Small intestine (tissue), 7 donors: ENCODE data around the gene KHK. TPM values are rescaled to one million over a fixed set of nuclear protein-coding genes. Genes with fewer than 3 reads are reported as not detected.
"Not testable (repeated sequence)": the region's sequence is repeated elsewhere in the genome, so short reads cannot be mapped to it uniquely, and the experiment has no call there.

Experiments
- DNase-seq, 2 donors: peaks; one replicate each; pipeline versions ENCODE4 v3.0.0 to v3.0.0-alpha.2; 2013
- FAIRE-seq: peaks from 2 replicates; lab custom pipeline; 2012; peaks lifted over from hg19 to GRCh38; lab: Jason Lieb, UNC
- H3K27ac ChIP-seq, 3 donors: one replicate each; pipeline ENCODE4 v1.5.1; 2013; ENCODE audit warnings: low read length in 2 of 3, mild to moderate bottlenecking in 2 of 3, control low read depth in 1 of 3, inconsistent platforms in 1 of 3, low read depth in 1 of 3, moderate library complexity in 1 of 3
- H3K27me3 ChIP-seq, 3 donors: one replicate each; pipeline ENCODE4 v1.6.1; 2013; ENCODE audit warnings: low read length in 3 of 3, inconsistent platforms in 1 of 3; ENCODE audit not compliant: control insufficient read depth in 3 of 3, insufficient read depth in 3 of 3
- H3K36me3 ChIP-seq, 3 donors: one replicate each; pipeline ENCODE4 v1.6.1; 2013; ENCODE audit warnings: low read length in 3 of 3, inconsistent platforms in 1 of 3, low read depth in 1 of 3, mild to moderate bottlenecking in 1 of 3, moderate library complexity in 1 of 3; ENCODE audit not compliant: control insufficient read depth in 3 of 3, insufficient read depth in 2 of 3
- H3K4me1 ChIP-seq, 3 donors: one replicate each; pipeline ENCODE4 v1.6.1; 2013; ENCODE audit warnings: low read length in 2 of 3, inconsistent platforms in 1 of 3, low read depth in 1 of 3, mild to moderate bottlenecking in 1 of 3, moderate library complexity in 1 of 3; ENCODE audit not compliant: control insufficient read depth in 3 of 3, insufficient read depth in 2 of 3
- H3K4me3 ChIP-seq, 3 donors: one replicate each; pipeline ENCODE4 v1.5.1; 2013; ENCODE audit warnings: low read length in 3 of 3, control low read depth in 1 of 3, inconsistent platforms in 1 of 3, low read depth in 1 of 3, mild to moderate bottlenecking in 1 of 3, moderate library complexity in 1 of 3
- H3K9me3 ChIP-seq, 2 donors: one replicate each; pipeline ENCODE4 v1.6.1; 2013; ENCODE audit warnings: low read depth in 1 of 2, low read length in 1 of 2; ENCODE audit not compliant: control insufficient read depth in 2 of 2, insufficient read depth in 1 of 2
- WGBS, 3 donors: extraction: QIAGEN DNeasy Blood & Tissue Kit; methylation state at CpG; one replicate each; pipeline ENCODE4 v1.1.7; 2013; 5-methylcytosine and 5-hydroxymethylcytosine counted together
- polyA plus RNA-seq, 4 donors: library from polyadenylated mRNA; stranded (reverse) in 3 of 4; unstranded in 1 of 4; fragments of 200-250 nt in 3 of 4; fragments of 120-200 nt in 1 of 4; gene quantifications; one replicate each; pipeline versions ENCODE4 v1.2.1 to v1.2.3, GENCODE V29; 2013
- donor health status: healthy with polysubstance abuse.
- donor health status: control.
- donor health status: control.
- donor health status: Bipolar disorder and iron deficiency.
- donor health status: healthy.

KHK gene
- polyA plus RNA-seq, 4 donors, result 225 to 643 (median 399) TPM

DNA sequence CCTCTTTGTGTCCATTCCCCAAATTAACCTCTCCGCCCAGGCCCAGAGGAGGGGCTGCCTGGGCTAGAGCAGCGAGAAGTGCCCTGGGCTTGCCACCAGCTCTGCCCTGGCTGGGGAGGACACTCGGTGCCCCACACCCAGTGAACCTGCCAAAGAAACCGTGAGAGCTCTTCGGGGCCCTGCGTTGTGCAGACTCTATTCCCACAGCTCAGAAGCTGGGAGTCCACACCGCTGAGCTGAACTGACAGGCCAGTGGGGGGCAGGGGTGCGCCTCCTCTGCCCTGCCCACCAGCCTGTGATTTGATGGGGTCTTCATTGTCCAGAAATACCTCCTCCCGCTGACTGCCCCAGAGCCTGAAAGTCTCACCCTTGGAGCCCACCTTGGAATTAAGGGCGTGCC lies 13.5 kb downstream of the KHK start:
- DNase-seq, result no peak
- Histone ChIP-seq H3K27ac (no peak overlapping the region), H3K4me3 (no peak overlapping the region), H3K27me3 (no peaks in the 10 kb centered on the region), H3K9me3 (no peaks in the 10 kb centered on the region), H3K4me1 (peaks cover 0 to 17% (median 4%) of the 10 kb centered on the region in 3 donors), H3K36me3 (peaks cover 2 to 73% (median 26%) of the 10 kb centered on the region in 3 donors)
- FAIRE-seq, result no peak
- 87 to 90% (median 88%) methylated on average over 10 of the region's 10 CpGs for WGBS, 3 donors

DNA sequence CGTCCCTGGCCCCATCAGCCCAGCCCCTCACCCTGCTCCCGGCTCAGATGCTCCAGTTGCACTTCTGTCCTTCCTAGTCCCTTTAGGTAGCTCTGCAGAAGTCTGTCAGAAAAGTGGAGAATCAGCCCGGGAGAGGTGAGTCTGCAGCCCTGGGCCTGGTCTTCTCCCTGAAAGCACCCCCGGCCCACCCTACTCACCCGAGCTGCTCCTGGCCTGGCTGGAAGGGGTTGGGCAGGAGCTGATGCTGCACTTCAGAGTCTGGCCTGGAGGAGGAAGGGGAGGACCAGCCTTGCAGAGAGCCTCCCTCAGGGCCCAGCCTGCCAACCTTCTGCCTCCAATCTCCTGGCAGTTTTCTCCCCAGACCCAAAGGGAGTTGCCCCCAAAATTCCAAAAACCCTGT lies 15.8 kb downstream of the KHK start:
- no peaks in the 10 kb centered on the region for H3K4me1 ChIP-seq
- DNase-seq, result no peak

DNA sequence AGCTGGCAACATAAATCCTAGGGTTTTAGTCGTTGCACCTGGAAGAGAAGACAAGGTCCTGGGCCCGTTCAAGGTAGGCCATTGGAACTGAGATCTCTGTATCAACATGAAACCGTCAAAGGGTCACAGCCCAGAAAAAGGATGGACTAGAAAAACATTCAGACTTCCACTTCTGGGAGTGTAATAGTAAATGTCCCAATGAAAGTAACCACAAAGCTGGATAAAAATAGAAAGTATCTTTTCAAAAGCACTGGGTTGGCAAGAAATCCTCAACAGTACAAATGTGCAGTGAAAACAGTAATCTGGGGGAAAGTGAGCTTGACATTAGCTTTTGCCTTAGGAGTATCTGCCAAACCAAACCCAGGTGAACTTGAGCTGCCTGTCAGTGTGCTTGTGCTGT lies 19.4 kb downstream of the KHK start:
- Histone ChIP-seq H3K4me1 (no peaks in the 10 kb centered on the region), H3K27ac (no peak overlapping the region), H3K36me3 (peaks cover 0 to 18% (median 0%) of the 10 kb centered on the region in 3 donors), H3K4me3 (no peak overlapping the region), H3K9me3 (no peaks in the 10 kb centered on the region), H3K27me3 (no peaks in the 10 kb centered on the region)
- FAIRE-seq (no peak), DNase-seq (no peak)
- WGBS, 3 donors, result 65 to 75% (median 69%) methylated on average over 3 of the region's 3 CpGs

More for the DNA sequence above, 15.8 kb downstream of the KHK start:
- H3K27me3 ChIP-seq, result no peaks in the 10 kb centered on the region
- H3K36me3 ChIP-seq, result peaks cover 2 to 53% (median 17%) of the 10 kb centered on the region in 3 donors
- FAIRE-seq, result no peak
- no peaks in the 10 kb centered on the region for H3K9me3 ChIP-seq
- H3K27ac ChIP-seq, result no peak overlapping the region
- no peak overlapping the region for H3K4me3 ChIP-seq
- WGBS, 3 donors, result 74 to 87% (median 83%) methylated on average over 5 of the region's 5 CpGs

DNA sequence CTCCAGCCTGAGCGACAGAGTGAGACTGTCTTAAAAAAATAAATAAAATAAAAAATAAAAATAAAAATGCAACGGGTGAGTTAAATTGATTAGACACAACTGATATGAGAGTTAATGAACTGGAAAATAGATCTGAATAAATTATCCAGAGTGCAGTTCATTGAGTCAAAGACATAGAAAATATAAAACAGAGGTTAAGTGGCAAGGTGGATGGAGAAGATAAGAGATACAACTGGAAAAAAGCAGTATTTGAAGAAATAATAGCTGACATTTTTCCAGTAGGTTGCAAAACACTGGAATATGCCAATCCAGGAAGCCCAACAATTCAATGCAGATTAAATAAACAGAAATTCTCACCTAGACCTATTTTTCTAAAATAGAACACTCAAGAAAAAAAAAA lies 21.6 kb downstream of the KHK start:
- no peak overlapping the region for H3K4me3 ChIP-seq
- no peak overlapping the region for H3K27ac ChIP-seq
- FAIRE-seq (no peak), DNase-seq (no peak)
- H3K9me3 ChIP-seq, result no peaks in the 10 kb centered on the region
- WGBS, 3 donors, result 76 to 87% (median 77%) methylated on average over 2 of the region's 2 CpGs
- H3K27me3 ChIP-seq, result no peaks in the 10 kb centered on the region
- no peaks in the 10 kb centered on the region for H3K4me1 ChIP-seq
- H3K36me3 ChIP-seq, result no peaks in the 10 kb centered on the region

DNA sequence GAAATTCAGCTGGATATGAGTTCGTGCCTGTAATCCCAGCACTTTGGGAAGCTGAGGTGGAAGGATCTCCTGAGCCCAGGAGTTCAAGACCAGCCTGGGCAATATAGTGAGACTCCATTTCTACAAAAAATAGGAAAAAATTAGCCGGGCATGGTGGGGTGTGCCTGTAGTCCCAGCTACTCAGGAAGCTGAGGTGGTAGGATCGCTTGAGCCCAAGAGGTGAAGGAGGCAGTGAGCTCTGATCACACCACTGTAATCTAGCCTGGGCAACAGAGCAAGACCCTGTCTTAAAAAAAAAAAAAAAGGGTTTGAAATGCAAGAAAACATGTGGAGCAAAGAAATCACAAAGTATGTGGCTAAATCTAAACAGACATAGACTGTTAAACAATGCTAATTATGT lies 22.5 kb downstream of the KHK start:
- H3K4me1 ChIP-seq, result no peaks in the 10 kb centered on the region
- H3K27ac ChIP-seq, result no peak overlapping the region
- 91 to 97% (median 93%) methylated on average over 3 of the region's 3 CpGs for WGBS, 3 donors
- H3K4me3 ChIP-seq, result no peak overlapping the region
- no peaks in the 10 kb centered on the region for H3K9me3 ChIP-seq
- H3K36me3 ChIP-seq, result no peaks in the 10 kb centered on the region
- DNase-seq, result no peak
- no peaks in the 10 kb centered on the region for H3K27me3 ChIP-seq
- FAIRE-seq, result no peak

DNA sequence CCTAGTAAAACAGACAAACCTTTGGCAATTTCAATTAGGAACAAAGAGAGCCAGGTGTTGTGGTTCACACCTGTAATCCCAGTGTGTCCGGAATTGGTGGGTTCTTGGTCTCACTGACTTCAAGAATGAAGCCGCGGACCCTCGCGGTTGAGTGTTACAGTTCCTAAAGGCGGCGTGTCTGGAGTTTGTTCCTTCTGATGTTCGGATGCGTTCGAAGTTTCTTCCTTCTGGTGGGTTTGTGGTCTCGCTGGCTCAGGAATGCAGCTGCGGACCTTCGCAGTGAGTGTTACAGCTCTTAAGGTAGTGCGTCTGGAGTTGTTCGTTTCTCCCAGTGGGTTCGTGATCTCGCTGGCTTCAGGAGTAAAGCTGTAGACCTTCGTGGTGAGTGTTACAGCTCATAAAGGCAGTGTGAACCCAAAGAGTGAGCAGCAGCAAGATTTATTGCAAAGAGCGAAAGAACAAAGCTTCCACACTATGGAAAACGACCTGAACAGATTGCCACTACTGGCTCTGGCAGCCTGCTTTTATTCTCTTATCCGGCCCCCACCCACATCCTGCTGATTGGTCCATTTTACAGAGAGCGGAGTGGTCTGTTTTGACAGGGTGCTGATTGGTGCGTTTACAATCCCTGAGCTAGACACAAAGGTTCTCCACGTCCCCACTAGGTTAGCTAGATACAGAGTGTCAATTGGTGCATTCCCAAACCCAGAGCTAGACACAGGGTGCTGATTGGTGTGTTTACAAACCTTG lies 24.2 kb downstream of the KHK start:
- 82 to 87% (median 84%) methylated on average over 24 of the region's 24 CpGs for WGBS, 3 donors
- FAIRE-seq, result not testable (repeated sequence)

DNA sequence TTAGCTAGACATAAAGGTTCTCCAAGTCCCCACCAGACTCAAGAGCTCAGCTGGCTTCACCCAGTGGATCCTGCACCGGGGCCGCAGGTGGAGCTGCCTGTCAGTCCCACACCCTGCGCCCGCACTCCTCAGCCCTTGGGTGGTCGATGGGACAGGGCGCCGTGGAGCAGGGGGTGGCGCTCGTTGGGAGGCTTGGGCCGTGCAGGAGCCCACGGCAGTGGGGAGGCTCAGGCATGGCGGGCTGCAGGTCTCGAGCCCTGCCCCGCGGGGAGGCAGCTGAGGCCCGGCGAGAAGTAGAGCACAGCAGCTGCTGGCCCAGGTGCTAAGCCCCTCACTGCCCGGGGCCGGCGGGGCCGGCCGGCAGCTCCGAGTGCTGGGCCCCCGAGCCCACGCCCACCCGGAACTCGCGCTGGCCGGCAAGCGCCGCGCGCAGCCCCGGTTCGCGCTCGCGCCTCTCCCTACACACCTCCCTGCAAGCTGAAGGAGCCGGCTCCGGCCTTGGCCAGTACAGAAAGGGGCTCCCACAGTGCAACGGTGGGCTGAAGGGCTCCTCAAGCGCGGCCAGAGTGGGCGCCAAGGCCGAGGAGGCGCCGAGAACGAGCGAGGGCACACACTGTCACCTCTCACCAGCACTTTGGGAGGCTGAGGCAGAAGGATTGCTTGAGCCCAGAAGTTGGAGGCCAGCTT lies 25.0 kb downstream of the KHK start:
- not testable (repeated sequence) for H3K27me3 ChIP-seq, H3K36me3 ChIP-seq, H3K4me1 ChIP-seq, H3K27ac ChIP-seq, H3K4me3 ChIP-seq, H3K9me3 ChIP-seq, FAIRE-seq, DNase-seq
- 91 to 95% (median 92%) methylated on average over 37 to 49 of the region's 49 CpGs for WGBS, 3 donors

More for the DNA sequence above, 24.2 kb downstream of the KHK start:
- H3K27ac ChIP-seq, H3K9me3 ChIP-seq, H3K36me3 ChIP-seq, H3K4me3 ChIP-seq, DNase-seq, H3K4me1 ChIP-seq, H3K27me3 ChIP-seq: not testable (repeated sequence)

DNA sequence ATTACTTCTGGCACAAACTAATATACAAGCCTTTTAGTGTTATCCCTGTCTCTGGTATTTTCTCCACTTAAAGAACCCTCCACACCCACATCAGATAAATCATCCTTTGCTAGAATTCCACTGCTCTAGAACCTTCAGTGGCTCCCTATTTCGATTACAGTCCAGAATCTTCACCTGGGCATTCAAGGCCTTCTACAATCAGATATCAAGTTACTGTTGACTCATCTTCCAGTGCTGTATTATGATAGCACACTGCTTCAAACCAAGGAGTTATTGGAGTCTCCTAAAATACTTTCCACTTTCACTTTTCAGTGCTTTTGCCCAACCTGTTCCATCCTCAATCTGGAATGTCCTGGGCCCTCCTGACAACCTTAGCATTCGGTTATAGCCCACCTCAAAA lies 28.9 kb downstream of the KHK start:
- H3K4me3 ChIP-seq, result no peak overlapping the region
- 56 to 64% (median 60%) methylated on average over 2 of the region's 2 CpGs for WGBS, 3 donors
- H3K36me3 ChIP-seq, result no peaks in the 10 kb centered on the region
- peaks cover 0 to 10% (median 0%) of the 10 kb centered on the region in 3 donors for H3K4me1 ChIP-seq
- peaks cover 0 to 23% (median 6%) of the 10 kb centered on the region in 3 donors for H3K27me3 ChIP-seq
- no peak overlapping the region for H3K27ac ChIP-seq
- DNase-seq (no peak), FAIRE-seq (no peak)
- H3K9me3 ChIP-seq, result no peaks in the 10 kb centered on the region
